K562 (cell line): ENCODE results near the gene HOXD12. TPM values are rescaled to one million over a fixed set of nuclear protein-coding genes. Genes with fewer than 3 reads are reported as not detected.

Experiments used
- ATF7 ChIP-seq: fragments of 450-650 bp; IDR thresholded peaks from 2 replicates; pipeline ENCODE4 v1.7.1; 2014; ENCODE audit warnings: mild to moderate bottlenecking, moderate library complexity
- BRCA1 ChIP-seq, 2 experiments: fragments of 450-650 bp in 1 of 2; sonication (generic) in 1 of 2; formaldehyde crosslinking in 1 of 2; IDR thresholded peaks; 2 replicates each; pipeline versions ENCODE4 v1.5.0 to v1.6.1; 2017 to 2020; ENCODE audit warnings: mild to moderate bottlenecking in 1 of 2, missing genetic modification reagents in 1 of 2
- CBX3 ChIP-seq, 2 experiments: IDR thresholded peaks; 1 replicate in 1 of 2; 2 replicates in 1 of 2; pipeline ENCODE4 v1.6.1; 2012; ENCODE audit warnings: inconsistent platforms in 2 of 2, low read length in 2 of 2, borderline replicate concordance in 1 of 2, control low read depth in 1 of 2
- CTBP1 ChIP-seq: fragments of 450-650 bp; IDR thresholded peaks from 2 replicates; pipeline ENCODE4 v1.6.1; 2016; ENCODE audit warnings: borderline replicate concordance
- ESRRA ChIP-seq: fragments of 450-650 bp; IDR thresholded peaks from 2 replicates; pipeline ENCODE4 v1.6.1; 2014; ENCODE audit warnings: low read depth, mild to moderate bottlenecking, moderate library complexity, borderline replicate concordance
- GATAD2A ChIP-seq: fragments of 450-650 bp; IDR thresholded peaks from 2 replicates; pipeline ENCODE4 v1.6.1; 2017
- KDM2B ChIP-seq: fragments of 250-450 bp; sonication (Bioruptor Pico); IDR thresholded peaks from 2 replicates; pipeline ENCODE4 v1.8.0; 2021; ENCODE audit warnings: mild to moderate bottlenecking, moderate library complexity
- TSHZ1 ChIP-seq: fragments of 250-450 bp; sonication (Bioruptor Pico); IDR thresholded peaks from 2 replicates; pipeline ENCODE4 v1.4.0; 2020; ENCODE audit warnings: mild to moderate bottlenecking, moderate library complexity
- ZKSCAN3 ChIP-seq: fragments of 250-450 bp; sonication (Bioruptor Pico); IDR thresholded peaks from 2 replicates; pipeline ENCODE4 v1.4.0; 2020
- ZNF24 ChIP-seq: fragments of 450-650 bp; IDR thresholded peaks from 2 replicates; pipeline ENCODE4 v1.6.1; 2016
- ZNF639 ChIP-seq, 2 experiments: fragments of 200-800 bp in 1 of 2; sonication (Bioruptor generic) in 1 of 2; sonication (generic) in 1 of 2; formaldehyde crosslinking in 1 of 2; IDR thresholded peaks in 1 of 2; conservative IDR thresholded peaks in 1 of 2; 2 replicates each; pipeline versions ENCODE4 v1.5.0 to v1.6.1; 2016 to 2020; ENCODE audit warnings: missing compliant biosample characterization in 1 of 2, missing genetic modification characterization in 1 of 2, missing genetic modification reagents in 1 of 2
- polyA plus RNA-seq, 8 experiments: library from polyadenylated mRNA; depleted of rRNA in 4 of 8; stranded (reverse) in 5 of 8; unstranded in 3 of 8; fragments of >200 nt; fragmentation: Nextera tagmentation in 2 of 8; fragmentation: Illumina TruSeq in 1 of 8; extraction: Ambion mirVana in 2 of 8; extraction: Trizol in 1 of 8; gene quantifications; 2 replicates each; pipeline versions ENCODE4 v1.2.1 to v1.2.3, GENCODE V29; 2011 to 2014; ENCODE audit warnings: inconsistent platforms in 1 of 8, missing spikeins in 1 of 8
- total RNA-seq, 7 experiments: library from RNA; depleted of rRNA in 6 of 7; stranded (reverse); fragments of >200 nt in 6 of 7; fragmentation: Illumina TruSeq in 2 of 7; extraction: Trizol in 2 of 7; gene quantifications; 2 replicates each; pipeline versions ENCODE4 v1.2.1 to v1.2.3, GENCODE V29; 2011 to 2021; ENCODE audit warnings: low replicate concordance in 1 of 7
- TF ChIP-seq, protein P1 (sequence below): fragments of 450-650 bp; formaldehyde crosslinking; IDR thresholded peaks from 2 replicates; pipeline ENCODE4 v1.4.0; 2020; ENCODE audit warnings: mild to moderate bottlenecking, moderate library complexity

The HOXD12 gene
- total and polyA plus RNA-seq, 9 of the 15 experiments (the other 6 are each of a cell fraction or from before 2014, with no cell fraction given), result not detected

DNA sequence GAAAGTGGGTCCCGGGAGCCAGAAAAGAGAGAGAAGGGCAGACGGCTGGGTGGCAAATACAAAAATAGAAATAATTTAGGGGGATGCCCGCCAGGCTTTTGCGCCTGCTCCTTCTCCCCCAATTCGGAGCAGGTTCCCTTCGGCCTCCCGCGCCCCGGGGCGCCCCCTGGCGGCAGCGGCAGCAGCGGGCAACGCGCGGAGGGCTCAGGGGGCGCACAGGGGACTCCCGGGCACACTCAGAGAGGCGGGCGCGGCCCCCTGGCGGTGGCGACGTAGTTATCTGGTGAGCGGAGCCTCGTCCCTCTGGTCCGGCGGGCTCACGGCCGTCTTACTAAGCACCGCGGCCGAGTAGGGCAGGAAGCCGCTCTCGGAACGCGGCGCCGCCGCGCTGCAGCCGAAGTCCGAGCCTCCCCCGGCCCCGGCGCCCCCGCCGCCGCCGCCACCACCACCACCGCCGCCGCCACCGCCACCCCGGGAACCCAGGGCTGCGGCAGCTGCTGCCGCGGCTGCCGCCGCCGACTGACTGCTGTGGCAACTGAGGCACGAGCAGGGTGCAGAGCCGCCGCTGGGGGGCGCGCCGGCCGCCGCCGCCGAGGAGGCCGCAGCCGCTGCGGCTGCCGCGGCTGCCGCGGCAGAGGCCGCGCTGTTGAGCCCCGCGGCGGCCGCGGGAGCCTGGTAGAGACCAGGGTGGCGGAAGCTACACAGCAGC lies 19.6 kb upstream of the HOXD12 start (continued):
- TF ChIP-seq TSHZ1, result no peak
- TF ChIP-seq ZKSCAN3, result no peak
- peak in 1 of 2 experiments; percentile 40; a peak in 1 of 3 replicates for TF ChIP-seq CBX3 (IDR thresholded peaks at IDR 0.05; ENCODE audit: borderline replicate concordance in 1 of 2, low read length in 2 of 2)
- TF ChIP-seq ZNF639 (CRISPR knock-in tag; conservative IDR thresholded peaks at IDR 0.05 in 1 of 2, IDR thresholded peaks at IDR 0.05 in 1 of 2), result 0 out of 4 replicates have a peak, but pooled peaks of 1 of the 2 experiments have one; percentile 42
- TF ChIP-seq, protein P1, sequence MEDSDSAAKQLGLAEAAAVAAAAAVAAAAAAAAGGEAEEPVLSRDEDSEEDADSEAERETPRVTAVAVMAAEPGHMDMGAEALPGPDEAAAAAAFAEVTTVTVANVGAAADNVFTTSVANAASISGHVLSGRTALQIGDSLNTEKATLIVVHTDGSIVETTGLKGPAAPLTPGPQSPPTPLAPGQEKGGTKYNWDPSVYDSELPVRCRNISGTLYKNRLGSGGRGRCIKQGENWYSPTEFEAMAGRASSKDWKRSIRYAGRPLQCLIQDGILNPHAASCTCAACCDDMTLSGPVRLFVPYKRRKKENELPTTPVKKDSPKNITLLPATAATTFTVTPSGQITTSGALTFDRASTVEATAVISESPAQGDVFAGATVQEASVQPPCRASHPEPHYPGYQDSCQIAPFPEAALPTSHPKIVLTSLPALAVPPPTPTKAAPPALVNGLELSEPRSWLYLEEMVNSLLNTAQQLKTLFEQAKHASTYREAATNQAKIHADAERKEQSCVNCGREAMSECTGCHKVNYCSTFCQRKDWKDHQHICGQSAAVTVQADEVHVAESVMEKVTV (CRISPR knock-in tag), result peak; percentile 89
- peak; percentile 77 for TF ChIP-seq CTBP1
- peak; percentile 34; the same call in 1 of the 2 replicates for TF ChIP-seq ESRRA
- TF ChIP-seq KDM2B (CRISPR knock-in tag), result 0 out of 2 replicates have a peak, but pooled peaks have one; percentile 40
- TF ChIP-seq ZNF24, result peak; percentile 50; the same call in 1 of the 2 replicates
- TF ChIP-seq BRCA1 (IDR thresholded peaks at IDR 0.05), result no peak
- no peak for TF ChIP-seq BRCA1 (CRISPR knock-in tag; IDR thresholded peaks at IDR 0.05)
- TF ChIP-seq GATAD2A, result peak; percentile 89
- TF ChIP-seq ATF7, result 0 out of 2 replicates have a peak, but pooled peaks have one; percentile 15
